ENCODE measurements around the gene MYL6. TPM values are rescaled to one million over a fixed set of nuclear protein-coding genes. Genes with fewer than 3 reads are reported as not detected.

The MYL6 gene
- total RNA-seq, 1 experiment from 2014 or later, result 932 TPM

GRCh38 chr12:56189918-56190694 lies 31.9 kb downstream of the MYL6 start (continued):
- TF ChIP-seq AR (CRISPR knock-in tag; IDR thresholded peaks at IDR 0.05) (no peak), ZNF121 (CRISPR knock-in tag; IDR thresholded peaks at IDR 0.05) (peak; percentile 87), FOXP1 (CRISPR knock-in tag; IDR thresholded peaks at IDR 0.05; ENCODE audit: borderline replicate concordance) (peak; percentile 36; the same call in 1 of the 2 replicates)

GRCh38 chr12:56190695-56191155 lies 32.6 kb downstream of the MYL6 start:
- peaks cover 30% of the 10 kb centered on the region for H3K4me1 Mint-ChIP-seq
- H3K27me3 Mint-ChIP-seq (ENCODE audit: low read depth), result peaks cover 3% of the 10 kb centered on the region; the same call in 1 of the 2 replicates
- peak overlapping the region; percentile 99 for H3K4me3 Mint-ChIP-seq
- ChIA-PET CTCF (interaction anchor here (0.7 to 5.2 kb wide), 10 partner anchors 9 to 167 kb away, joined by 3 to 95 read pairs (median 32); partner anchors contain the start of genes ANKRD52, COQ10A, ESYT1 and MYL6), POLR2A (interaction anchor here (1.2 to 3.3 kb wide), 4 partner anchors 16 to 146 kb away, joined by 3 to 30 read pairs (median 4); partner anchors contain the start of genes RNF41 and ZC3H10)
- no peaks in the 10 kb centered on the region for H3K9me3 Mint-ChIP-seq
- TF ChIP-seq ARID4B (CRISPR knock-in tag; IDR thresholded peaks at IDR 0.05; ENCODE audit: borderline replicate concordance) (0 out of 2 replicates have a peak, but pooled peaks have one; percentile 3), GTF2I (CRISPR knock-in tag; conservative IDR thresholded peaks at IDR 0.05) (no peak)
- DNase-seq (ENCODE audit: low spot score) (no peak), ATAC-seq (0 out of 2 replicates have a peak, but pooled peaks have one; percentile 1)
- H3K27ac Mint-ChIP-seq, result peak overlapping the region; percentile 96
- H3K36me3 Mint-ChIP-seq, result peaks cover 16% of the 10 kb centered on the region

- CTCF ChIA-PET, result interaction anchor here (1.2 to 5.2 kb wide), 4 partner anchors 13 to 74 kb away, joined by 4 to 88 read pairs (median 8); partner anchors contain the start of genes ANKRD52, RNF41 and ZC3H10
These were observed 34.4 kb downstream of the MYL6 start for GRCh38 chr12:56192582-56192981.

More at GRCh38 chr12:56192582-56192981, 34.4 kb downstream of the MYL6 start:
- H3K27me3 Mint-ChIP-seq (ENCODE audit: low read depth), result peaks cover 3% of the 10 kb centered on the region; the same call in 1 of the 2 replicates
- ATAC-seq (no peak), DNase-seq (ENCODE audit: low spot score) (no peak)
- TF ChIP-seq PRRX2 (CRISPR knock-in tag; IDR thresholded peaks at IDR 0.05), result no peak
- no peak for TF ChIP-seq SMAD3 (CRISPR knock-in tag; IDR thresholded peaks at IDR 0.05; ENCODE audit: borderline replicate concordance)
- TF ChIP-seq ARID4B (CRISPR knock-in tag; IDR thresholded peaks at IDR 0.05; ENCODE audit: borderline replicate concordance), result no peak
- no peaks in the 10 kb centered on the region for H3K9me3 Mint-ChIP-seq
- no peak overlapping the region; the same call in 1 of the 2 replicates for H3K27ac Mint-ChIP-seq
- peaks cover 34% of the 10 kb centered on the region for H3K4me1 Mint-ChIP-seq
- H3K4me3 Mint-ChIP-seq, result no peak overlapping the region
- POLR2A ChIA-PET, result no interaction called here
- H3K36me3 Mint-ChIP-seq, result peaks cover 2% of the 10 kb centered on the region; the same call in 1 of the 2 replicates
